HT-29 (cell line): Measurements from ENCODE around the gene FCAMR. TPM values are rescaled to one million over a fixed set of nuclear protein-coding genes. Genes with fewer than 3 reads are reported as not detected.
A peak's percentile ranks its signal among the peaks of the same experiment; 100 is the strongest.
"Not testable (repeated sequence)": the region's sequence is repeated elsewhere in the genome, so short reads cannot be mapped to it uniquely, and the experiment has no call there.

Experiments
- DNase-seq: peaks from one replicate; pipeline ENCODE4 v3.0.0-alpha.2; 2015; ENCODE audit warnings: low spot score
- total RNA-seq: library from RNA; depleted of rRNA; stranded (reverse); fragments of >200 nt; shearing (Covaris generic); gene quantifications from 2 replicates; pipeline ENCODE4 v1.2.3, GENCODE V29; 2014

Gene FCAMR
- total RNA-seq, 1 experiment from 2014 or later = 0.03 TPM

GRCh38 chr1:206933333-206933945, 36.8 kb downstream of the FCAMR start:
- peak; percentile 35 for DNase-seq

GRCh38 chr1:206932177-206932576, 38.1 kb downstream of the FCAMR start:
- DNase-seq = no peak

- no peak for DNase-seq
These were observed 38.6 kb downstream of the FCAMR start for GRCh38 chr1:206931709-206932108.

DNA sequence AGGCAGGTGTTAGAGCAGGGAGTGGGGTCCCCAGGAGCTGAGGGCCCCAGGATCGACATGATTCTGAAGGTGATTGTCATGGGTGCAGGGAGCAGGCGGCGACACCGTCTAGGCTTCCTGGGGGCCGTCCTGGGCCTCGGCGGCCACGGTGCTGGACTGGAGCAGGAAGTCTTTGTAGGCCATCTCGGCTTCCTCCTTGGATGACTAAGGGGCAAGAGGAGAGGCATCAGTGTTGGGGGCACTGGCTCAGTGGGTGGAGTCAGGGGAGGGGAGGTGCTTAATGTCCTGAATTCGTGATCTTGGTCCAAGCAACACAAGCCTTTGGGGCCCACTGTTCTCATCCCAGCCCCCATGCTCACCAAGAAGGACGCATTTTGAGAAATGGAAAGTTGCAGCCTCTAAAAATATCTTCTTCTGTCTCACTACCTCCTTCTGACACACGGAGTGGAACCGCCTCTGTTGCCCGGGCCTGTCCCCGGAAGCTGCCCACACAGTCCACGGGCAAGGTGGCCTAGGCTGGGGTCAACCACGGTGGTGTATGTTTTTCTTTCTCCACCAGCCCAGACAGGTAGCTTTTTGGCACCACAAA, 40.0 kb downstream of the FCAMR start:
- DNase-seq = no peak

- no peak for DNase-seq
These were observed 40.7 kb downstream of the FCAMR start for GRCh38 chr1:206929524-206929923.

- DNase-seq = no peak
These were observed 44.0 kb downstream of the FCAMR start for GRCh38 chr1:206926286-206926685.

DNA sequence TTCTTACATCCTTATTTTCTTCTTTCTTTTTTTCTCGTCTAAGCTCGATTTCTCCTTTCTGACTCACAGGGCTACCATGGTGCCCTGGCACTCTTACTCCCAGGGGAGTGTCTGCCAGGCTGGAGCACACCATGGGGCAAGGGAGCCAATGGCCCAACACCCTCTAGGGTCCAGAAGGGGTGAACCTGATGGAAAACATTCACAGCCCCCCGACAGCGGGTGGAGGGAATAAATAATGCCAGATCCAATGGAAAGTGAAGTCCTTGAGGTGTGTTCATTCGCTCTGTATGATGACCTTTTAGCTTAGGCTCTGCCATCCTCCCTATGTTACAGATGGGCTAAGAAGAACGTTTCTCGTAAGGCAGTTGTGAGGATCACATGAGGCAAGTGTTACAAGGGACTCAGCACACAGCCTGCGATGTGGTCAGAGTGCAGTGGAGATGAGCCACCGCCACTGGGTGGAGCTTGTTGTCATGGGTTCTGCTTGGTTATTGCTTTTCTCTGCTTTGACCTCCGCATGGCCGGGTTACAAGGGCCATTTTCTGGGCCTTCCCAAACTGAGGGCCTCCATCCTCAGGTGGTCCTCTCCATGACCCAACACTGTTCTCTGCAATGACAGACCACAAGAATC, 45.0 kb downstream of the FCAMR start:
- DNase-seq = peak; percentile 20

GRCh38 chr1:206924592-206925105, 45.6 kb downstream of the FCAMR start:
- no peak for DNase-seq

- not testable (repeated sequence) for DNase-seq
These were observed 46.2 kb downstream of the FCAMR start for GRCh38 chr1:206923961-206924557.

GRCh38 chr1:206923009-206923960, 47.0 kb downstream of the FCAMR start:
- DNase-seq = no peak

DNA sequence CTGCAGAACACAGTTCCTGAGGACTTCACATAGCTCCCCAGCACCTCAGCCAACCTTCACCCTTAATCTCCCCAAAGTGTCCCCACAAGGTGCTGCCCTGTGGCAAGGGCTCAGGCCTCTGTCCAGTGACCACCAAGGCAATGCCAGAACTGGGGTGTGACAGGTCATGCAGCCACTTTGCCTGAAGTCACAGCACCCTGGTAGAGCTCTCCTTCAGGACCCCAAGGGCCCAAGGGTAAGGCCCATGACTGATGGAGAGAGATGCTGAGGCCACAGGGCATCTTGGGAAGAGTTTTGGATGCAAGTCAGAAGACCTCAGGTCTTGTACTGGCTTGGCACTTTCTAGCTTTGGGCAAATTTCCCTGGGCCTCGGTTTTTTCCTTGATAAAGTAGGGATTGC, 47.7 kb downstream of the FCAMR start:
- no peak for DNase-seq

DNA sequence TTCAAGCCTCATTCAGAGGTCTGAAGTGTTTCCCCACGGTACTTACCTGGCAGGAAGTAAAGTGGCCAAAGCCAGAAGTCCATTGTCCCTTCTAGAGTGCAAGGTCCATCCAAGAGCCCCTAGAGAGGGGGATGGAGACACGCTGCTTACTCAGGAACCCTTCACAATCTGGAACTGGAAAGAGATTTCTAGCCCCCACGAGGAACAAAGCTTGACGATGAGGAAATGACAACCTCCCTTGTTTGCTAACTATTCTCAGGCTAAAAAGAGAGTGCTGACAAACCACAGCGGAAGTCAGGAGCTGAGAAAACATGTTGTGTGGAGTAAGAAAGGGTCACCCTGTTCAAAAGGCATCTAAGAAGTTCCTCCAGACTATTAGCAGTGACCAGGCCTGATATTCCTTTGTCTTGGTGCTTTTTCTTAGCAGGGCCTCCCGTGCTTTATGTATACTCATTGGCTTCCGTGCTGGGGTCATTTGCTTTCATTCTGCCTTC, 48.4 kb downstream of the FCAMR start, which contains the start of gene FCMR:
TSS of gene FCMR (minus strand) at position 170 of the 494 bp plus-strand sequence. CDS start at position 83, 87 bp downstream.
- no peak for DNase-seq

DNA sequence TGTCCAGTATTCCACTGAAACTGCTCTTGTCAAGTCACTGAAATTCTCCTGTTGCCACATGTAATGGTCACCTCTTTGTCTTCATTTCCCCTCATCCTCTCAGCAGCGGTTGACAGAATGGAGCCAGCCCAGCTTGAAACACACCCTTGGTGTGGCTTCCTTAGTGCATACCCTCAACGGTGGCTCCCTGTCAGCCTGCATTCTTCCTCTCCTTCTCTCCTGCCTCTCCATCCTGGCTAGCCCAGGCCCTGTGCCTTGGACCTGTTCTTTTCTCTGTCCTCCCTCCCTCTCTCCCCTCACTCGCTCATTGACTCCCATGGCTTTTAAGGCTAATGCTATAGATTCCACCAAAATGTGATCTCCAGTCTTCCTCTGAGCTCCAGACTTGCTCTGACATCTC, 52.2 kb downstream of the FCAMR start:
- no peak for DNase-seq

DNA sequence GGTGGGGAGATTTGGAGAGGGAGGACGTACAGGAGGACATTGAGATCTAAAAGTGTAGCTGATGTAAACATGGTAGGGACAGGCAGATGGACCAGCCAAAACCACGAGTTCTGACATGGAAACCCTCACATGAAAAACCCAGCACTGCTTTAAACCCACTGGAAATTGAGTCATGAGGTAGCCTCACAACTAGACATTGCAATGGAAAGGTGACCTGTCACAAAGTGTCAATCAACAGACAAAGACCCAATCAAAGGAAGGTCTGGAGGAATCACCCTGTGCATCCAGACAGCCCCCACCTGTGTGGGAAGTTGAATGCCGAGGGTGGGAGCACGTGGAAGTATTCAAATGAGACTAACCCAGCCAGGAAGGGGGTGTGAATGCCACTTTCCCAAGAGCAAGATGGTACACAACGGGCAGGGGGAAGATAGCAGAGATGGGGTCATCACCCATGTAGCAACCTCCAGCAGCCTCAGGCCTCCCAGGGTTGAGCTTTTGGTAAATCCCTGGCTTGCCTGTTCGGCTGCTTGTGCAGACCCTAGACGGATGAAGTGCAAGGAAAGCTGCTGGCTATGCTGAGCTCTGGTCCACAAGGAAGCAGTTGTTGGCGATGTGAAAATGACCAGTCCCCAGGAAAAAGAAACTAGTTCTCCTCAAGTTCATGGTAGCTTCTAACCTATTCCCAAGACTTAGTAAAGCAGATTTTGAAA, 54.1 kb downstream of the FCAMR start:
- no peak for DNase-seq

DNA sequence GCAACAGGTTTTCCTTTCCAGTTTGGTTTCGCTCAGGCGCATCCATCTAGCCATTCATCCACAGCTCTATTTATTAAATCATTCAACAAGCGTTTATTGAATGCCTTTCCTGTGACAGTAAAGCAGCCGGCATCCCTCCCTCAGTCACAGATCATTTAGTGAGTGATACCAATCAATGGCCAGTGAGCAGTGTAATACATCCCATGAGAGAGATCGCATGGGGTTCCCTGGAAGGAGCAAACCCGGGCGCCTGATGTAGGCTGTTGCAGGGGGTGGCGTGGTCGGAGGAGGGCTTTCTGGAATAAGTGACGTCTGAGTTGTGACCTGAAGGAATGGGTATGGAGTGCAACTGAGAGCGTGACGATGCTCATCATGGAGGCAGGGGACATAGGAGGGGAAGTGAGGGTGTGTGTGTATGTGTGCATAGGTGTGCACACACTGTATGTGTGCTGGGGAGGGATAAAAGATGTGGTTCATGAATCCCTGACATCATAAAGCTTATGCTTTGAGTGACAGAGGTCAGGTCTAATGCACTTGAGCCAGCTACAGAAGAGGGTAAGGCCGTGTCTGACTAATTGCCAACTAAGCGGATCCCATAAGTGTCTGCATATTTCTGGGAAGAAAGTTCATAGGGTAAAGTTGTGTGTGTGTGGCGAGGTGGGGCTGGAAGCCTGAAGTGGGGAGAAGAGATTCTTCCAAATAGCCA, 55.1 kb downstream of the FCAMR start:
- no peak for DNase-seq

DNA sequence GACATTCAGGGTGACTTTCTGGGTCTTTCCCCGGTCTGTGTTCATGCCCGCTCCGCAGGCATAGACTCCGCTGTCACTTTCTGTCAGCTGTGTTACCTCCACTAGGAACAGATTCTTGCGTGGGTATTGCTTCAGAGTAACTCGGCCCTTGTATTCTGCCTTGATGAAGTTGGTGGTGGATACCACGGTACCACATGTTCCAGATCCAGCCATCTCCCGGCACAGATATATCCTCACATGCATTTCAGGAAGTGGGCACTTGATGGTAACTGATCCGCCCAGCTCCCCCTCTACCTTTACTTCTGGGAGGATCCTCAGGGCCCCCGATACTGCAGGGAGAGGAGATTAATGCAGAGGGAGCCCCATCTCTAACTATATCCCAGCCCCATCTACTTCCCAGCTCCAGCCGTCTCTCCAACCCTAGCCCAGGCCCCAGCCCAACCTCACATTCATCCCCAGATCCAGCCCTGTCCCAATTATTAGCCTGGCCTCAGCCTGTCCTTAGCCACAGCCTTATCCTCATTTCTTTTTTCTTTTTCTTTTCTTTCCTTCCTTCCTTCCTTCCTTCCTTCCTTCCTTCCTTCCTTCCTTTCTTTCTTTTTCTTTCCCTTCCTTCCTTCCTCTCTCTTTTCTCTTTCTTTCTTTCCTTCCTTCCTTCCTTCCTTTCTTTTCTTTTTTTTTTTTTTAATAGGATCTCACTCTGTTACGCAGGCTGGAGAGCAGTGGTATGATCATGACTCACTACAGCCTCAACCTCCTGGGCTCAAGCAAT, 56.3 kb downstream of the FCAMR start:
- no peak for DNase-seq

DNA sequence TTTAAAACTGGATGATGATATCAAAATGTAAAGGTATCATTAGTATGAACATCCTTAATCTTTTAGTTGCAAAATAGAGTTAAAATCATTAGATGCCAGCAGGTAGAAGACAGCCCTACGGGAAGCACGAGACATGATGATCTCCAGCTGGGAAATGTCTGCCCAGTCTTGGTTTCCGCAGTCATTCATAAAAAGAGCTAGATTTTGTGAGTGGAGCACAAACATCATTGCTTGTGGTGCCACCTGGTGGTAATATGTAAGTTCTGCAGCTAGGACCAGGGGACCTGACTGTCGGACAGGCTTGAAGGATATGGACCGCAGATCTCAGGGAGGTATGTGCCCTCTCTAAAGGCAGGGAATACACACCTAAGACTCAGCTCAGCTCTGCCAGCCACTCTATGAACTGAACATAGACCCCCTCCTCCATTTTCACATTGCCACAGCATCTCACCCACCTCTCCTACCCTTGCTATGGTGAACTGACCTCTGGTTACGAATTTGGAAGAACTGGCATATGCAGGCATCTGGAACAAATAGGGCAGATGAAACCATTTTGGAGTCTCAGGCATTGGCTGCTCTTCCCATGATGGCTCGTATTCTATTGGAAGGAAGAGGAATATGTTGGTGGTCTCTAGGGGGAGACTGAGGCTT, 57.7 kb downstream of the FCAMR start:
- DNase-seq = peak; percentile 94

DNA sequence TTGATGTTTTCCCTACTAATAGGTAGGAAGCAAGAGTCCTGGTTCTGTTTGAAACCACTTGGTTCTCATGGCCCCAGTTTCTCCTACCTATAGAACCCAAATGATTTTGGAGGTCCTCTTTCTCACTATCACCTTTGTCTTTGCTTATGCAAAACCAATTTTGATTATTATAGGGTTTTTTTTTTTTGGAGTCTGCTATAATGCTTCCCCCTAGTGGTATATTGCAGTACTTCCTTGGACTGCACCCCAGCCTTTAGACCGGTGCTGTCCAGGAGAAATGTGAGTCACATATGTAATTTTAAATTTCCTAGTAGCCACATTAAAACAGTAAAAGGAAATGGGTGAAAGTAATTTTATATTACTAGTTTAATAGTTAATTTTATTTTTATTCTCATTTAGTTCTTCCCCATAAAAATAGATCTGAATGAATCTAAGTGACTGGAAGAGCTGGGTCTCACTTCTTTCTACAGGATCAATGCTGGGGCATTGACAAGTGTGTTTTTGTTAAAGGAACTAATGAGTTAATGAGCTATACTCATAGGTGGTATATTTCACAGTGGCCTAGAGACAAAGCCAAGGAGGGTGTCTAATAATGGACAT, 59.1 kb downstream of the FCAMR start:
- DNase-seq = peak; percentile 75
